A549 (cell line): ENCODE results near the gene ADCY2.

Experiments
- CEBPB ChIP-seq, 2 experiments: fragments of >200 bp in 1 of 2; sonication (Bioruptor Twin) in 1 of 2; formaldehyde crosslinking in 1 of 2; IDR thresholded peaks; 2 replicates each; pipeline ENCODE4 v1.6.1; 2012 to 2016
- CTCF ChIP-seq: fragments of >200 bp; sonication (Bioruptor Twin); formaldehyde crosslinking; IDR thresholded peaks from 3 replicates; pipeline ENCODE4 v1.5.1; 2016
- EP300 ChIP-seq, 2 experiments: fragments of >200 bp; sonication (Bioruptor Twin); formaldehyde crosslinking; IDR thresholded peaks; 2 replicates in 1 of 2; 3 replicates in 1 of 2; pipeline ENCODE4 v1.6.1; 2016 to 2017
- HMGXB4 ChIP-seq: fragments of 250-450 bp; sonication (Bioruptor Pico); IDR thresholded peaks from 2 replicates; pipeline ENCODE4 v1.5.0; 2021; ENCODE audit warnings: mild to moderate bottlenecking, moderate library complexity, borderline replicate concordance
- MAZ ChIP-seq: fragments of 150-350 bp; IDR thresholded peaks from 2 replicates; pipeline ENCODE4 v1.6.1; 2014; ENCODE audit warnings: antibody characterized with exemption, low read depth, low read length, borderline replicate concordance
- POLR2A ChIP-seq: IDR thresholded peaks from 2 replicates; pipeline ENCODE4 v1.6.1; 2012; ENCODE audit warnings: mild to moderate bottlenecking, low read length
- RFX5 ChIP-seq: fragments of 450-650 bp; IDR thresholded peaks from 2 replicates; pipeline ENCODE4 v1.7.1; 2014; ENCODE audit warnings: antibody characterized with exemption, mild to moderate bottlenecking, moderate library complexity
- TP53 ChIP-seq: fragments of 250-450 bp; sonication (Bioruptor Pico); IDR thresholded peaks from 2 replicates; pipeline ENCODE4 v1.5.0; 2021; ENCODE audit warnings: mild to moderate bottlenecking, moderate library complexity
- ZNF302 ChIP-seq: fragments of 250-450 bp; sonication (Bioruptor Pico); IDR thresholded peaks from 2 replicates; pipeline ENCODE4 v1.9.0; 2021; ENCODE audit warnings: inconsistent platforms, mild to moderate bottlenecking, moderate library complexity

- TF ChIP-seq POLR2A: no peak
- TF ChIP-seq ZNF302 (CRISPR knock-in tag): no peak
- no peak for TF ChIP-seq MAZ
- TF ChIP-seq HMGXB4: no peak
- no peak for TF ChIP-seq EP300 (IDR thresholded peaks at IDR 0.05)
- TF ChIP-seq RFX5: no peak
- no peak for TF ChIP-seq CTCF
- TF ChIP-seq CEBPB (IDR thresholded peaks at IDR 0.05): no peak
- no peak for TF ChIP-seq TP53 (CRISPR knock-in tag)
Measured at GRCh38 chr5:7845557-7845956, 449.6 kb downstream of the ADCY2 start.
